GM23248 (cell line): ENCODE results near the gene RERE. TPM values are rescaled to one million over a fixed set of nuclear protein-coding genes. Genes with fewer than 3 reads are reported as not detected.

Experiments
- DNase-seq: peaks from one replicate; pipeline ENCODE4 v3.0.0-alpha.2; 2015
- H2AFZ ChIP-seq: fragments of 200-600 bp; sonication (generic); 2 replicates; pipeline ENCODE4 v1.6.1; 2016; ENCODE audit warnings: antibody characterized with exemption
- H3F3A ChIP-seq: fragments of 200-600 bp; sonication (generic); 2 replicates; pipeline ENCODE4 v1.6.1; 2016; ENCODE audit warnings: mild to moderate bottlenecking, antibody characterized with exemption, mixed run types; ENCODE audit not compliant: insufficient read depth
- H3K27ac ChIP-seq: fragments of 200-600 bp; sonication (generic); 2 replicates; pipeline ENCODE4 v1.5.1; 2016; ENCODE audit warnings: mild to moderate bottlenecking
- H3K27me3 ChIP-seq: fragments of 200-600 bp; sonication (generic); replicated peaks from 2 replicates; pipeline ENCODE4 v1.6.1; 2016; ENCODE audit warnings: mild to moderate bottlenecking; ENCODE audit not compliant: insufficient read depth
- H3K36me3 ChIP-seq: fragments of 200-600 bp; sonication (generic); 2 replicates; pipeline ENCODE4 v1.6.1; 2016; ENCODE audit warnings: low read depth, mild to moderate bottlenecking
- H3K4me1 ChIP-seq: fragments of 200-600 bp; sonication (generic); 2 replicates; pipeline ENCODE4 v1.6.1; 2016; ENCODE audit warnings: mild to moderate bottlenecking; ENCODE audit not compliant: insufficient read depth
- H3K4me2 ChIP-seq: fragments of 200-600 bp; sonication (generic); one replicate; pipeline ENCODE4 v1.6.1; 2016; ENCODE audit warnings: mild to moderate bottlenecking; ENCODE audit not compliant: unreplicated experiment
- H3K4me3 ChIP-seq: fragments of 200-600 bp; sonication (generic); 2 replicates; pipeline ENCODE4 v1.5.1; 2016; ENCODE audit warnings: mild to moderate bottlenecking
- H3K79me2 ChIP-seq: fragments of 200-600 bp; sonication (generic); 2 replicates; pipeline ENCODE4 v1.6.1; 2016; ENCODE audit warnings: mild to moderate bottlenecking; ENCODE audit not compliant: insufficient read depth
- H3K9ac ChIP-seq: fragments of 200-600 bp; sonication (generic); 2 replicates; pipeline ENCODE4 v1.6.1; 2016; ENCODE audit warnings: mild to moderate bottlenecking
- H3K9me2 ChIP-seq: fragments of 200-600 bp; sonication (generic); 2 replicates; pipeline ENCODE4 v1.6.1; 2016; ENCODE audit warnings: mixed run types, mild to moderate bottlenecking, moderate library complexity; ENCODE audit not compliant: insufficient read depth
- H3K9me3 ChIP-seq: fragments of 200-600 bp; sonication (generic); one replicate; pipeline ENCODE4 v1.6.1; 2017; ENCODE audit warnings: low read depth
- H4K20me1 ChIP-seq: fragments of 200-600 bp; sonication (generic); 2 replicates; pipeline ENCODE4 v1.6.0; 2016; ENCODE audit not compliant: insufficient read depth
- EZH2 ChIP-seq: fragments of 200-600 bp; sonication (generic); IDR thresholded peaks from 2 replicates; pipeline ENCODE4 v1.6.1; 2018; ENCODE audit warnings: antibody characterized with exemption, mild to moderate bottlenecking; ENCODE audit not compliant: insufficient read depth, poor library complexity, severe bottlenecking
- EZH2phosphoT487 ChIP-seq: fragments of 200-600 bp; sonication (generic); IDR thresholded peaks from 2 replicates; pipeline ENCODE4 v1.6.1; 2018; ENCODE audit warnings: antibody characterized with exemption, moderate library complexity, mild to moderate bottlenecking, low read depth; ENCODE audit not compliant: insufficient read depth
- WGBS, 2 experiments: methylation state at CpG; one replicate each; pipeline ENCODE4 v1.1.6; 2015 to 2017; ENCODE audit warnings: low lambda C conversion rate in 2 of 2, low coverage in 1 of 2; ENCODE audit errors: missing lambda C conversion rate in 2 of 2; 5-methylcytosine and 5-hydroxymethylcytosine counted together
- in situ Hi-C: fragments of 300-500 bp; cut with MboI; formaldehyde crosslinking; loops from 2 replicates; pipeline ENCODE4 v1.15.0; 2020
- polyA plus RNA-seq: library from polyadenylated mRNA; unstranded; fragments of >200 nt; fragmentation: Nextera tagmentation; extraction: Ambion mirVana; gene quantifications from 2 replicates; pipeline ENCODE4 v1.2.1, GENCODE V29; 2016
- total RNA-seq: library from RNA; depleted of rRNA; stranded (reverse); fragments of >200 nt; shearing (Covaris generic); gene quantifications from 2 replicates; pipeline ENCODE4 v1.2.3, GENCODE V29; 2014

The RERE gene
- total and polyA plus RNA-seq, 2 experiments from 2014 or later: 26.0 to 26.2 TPM

DNA sequence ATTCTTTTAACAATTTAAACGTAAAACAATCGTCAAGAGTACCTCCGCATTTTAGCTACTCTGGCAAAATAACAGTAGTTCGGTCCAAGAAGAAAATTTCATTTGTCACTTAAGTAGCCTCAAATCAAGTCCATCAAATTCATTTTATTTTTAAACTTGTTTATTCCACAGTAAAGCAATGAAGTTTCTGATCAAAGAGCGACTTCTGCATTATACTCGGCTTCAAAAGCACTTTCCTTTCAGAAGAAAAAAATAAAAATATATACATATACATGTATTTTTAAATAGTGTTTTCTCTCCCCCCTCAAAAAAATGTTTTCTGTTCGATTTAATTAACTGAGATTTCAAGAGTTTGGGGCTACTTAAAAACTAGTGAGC is 115.0 kb downstream of the RERE start:
- Histone ChIP-seq H3K79me2 (peaks cover 58% of the 10 kb centered on the region), H3K27me3 (no peaks in the 10 kb centered on the region), H4K20me1 (no peaks in the 10 kb centered on the region), H3K9me3 (no peaks in the 10 kb centered on the region), H3K4me1 (peaks cover 13% of the 10 kb centered on the region), H2AFZ (peak overlapping the region; percentile 52), H3K4me2 (peak overlapping the region; percentile 99), H3F3A (peaks cover 36% of the 10 kb centered on the region), H3K9ac (peak overlapping the region; percentile 80), H3K9me2 (no peaks in the 10 kb centered on the region), H3K4me3 (peak overlapping the region; percentile 80), H3K36me3 (no peaks in the 10 kb centered on the region), H3K27ac (peak overlapping the region; percentile 57)
- TF ChIP-seq EZH2phosphoT487 (no peak), EZH2 (no peak)
- 4 to 7% methylated on average over 7 of the region's 7 CpGs for WGBS, 2 experiments
- in situ Hi-C loops: no loop called here
- no peak for DNase-seq

DNA sequence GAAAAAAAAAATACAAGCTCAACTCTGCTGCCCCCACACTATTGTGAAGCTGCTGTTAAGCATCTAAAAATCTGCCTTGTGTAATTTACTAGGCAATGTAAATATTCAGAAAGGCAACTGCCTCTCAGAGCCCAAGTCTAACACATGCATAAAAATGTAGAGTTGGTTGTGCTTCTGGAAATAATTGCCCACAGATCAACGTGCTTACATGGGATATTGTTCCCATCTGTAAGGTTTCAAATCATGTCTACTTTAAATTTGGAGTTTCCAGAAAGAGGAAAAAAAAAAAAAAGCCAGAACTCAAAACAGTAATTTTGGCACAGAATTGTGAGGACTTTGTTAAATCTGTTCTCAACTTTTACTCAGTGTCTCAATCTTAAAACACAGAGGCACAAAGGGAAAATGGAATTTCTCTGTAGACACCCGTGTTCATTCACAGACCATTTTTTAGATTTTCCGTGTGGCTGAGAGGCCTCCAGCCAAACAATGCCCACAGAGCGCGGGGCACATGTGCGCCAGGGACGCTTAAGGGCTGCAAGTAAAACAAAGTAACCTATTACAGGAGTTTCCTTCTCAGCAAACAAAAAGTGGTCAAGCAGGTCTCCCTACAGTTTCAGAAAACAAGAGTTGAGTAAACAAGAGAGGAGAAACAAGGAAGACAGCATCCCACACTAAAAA is 115.5 kb downstream of the RERE start:
- H3K9me2 ChIP-seq: no peaks in the 10 kb centered on the region
- in situ Hi-C loops: no loop called here
- H2AFZ ChIP-seq: peak overlapping the region; percentile 52
- peak overlapping the region; percentile 99 for H3K4me2 ChIP-seq
- H3K9me3 ChIP-seq: no peaks in the 10 kb centered on the region
- H3K4me1 ChIP-seq: peaks cover 13% of the 10 kb centered on the region
- H3K9ac ChIP-seq: peak overlapping the region; percentile 80
- WGBS, 2 experiments: 4 to 8% methylated on average over 7 of the region's 7 CpGs
- peaks cover 36% of the 10 kb centered on the region for H3F3A ChIP-seq
- DNase-seq: peak; percentile 65
- H3K4me3 ChIP-seq: peak overlapping the region; percentile 80
- H4K20me1 ChIP-seq: no peaks in the 10 kb centered on the region
- H3K27ac ChIP-seq: peak overlapping the region; percentile 57
- TF ChIP-seq EZH2 (no peak), EZH2phosphoT487 (no peak)
- peaks cover 64% of the 10 kb centered on the region for H3K79me2 ChIP-seq
- no peaks in the 10 kb centered on the region for H3K27me3 ChIP-seq
- H3K36me3 ChIP-seq: no peaks in the 10 kb centered on the region

DNA sequence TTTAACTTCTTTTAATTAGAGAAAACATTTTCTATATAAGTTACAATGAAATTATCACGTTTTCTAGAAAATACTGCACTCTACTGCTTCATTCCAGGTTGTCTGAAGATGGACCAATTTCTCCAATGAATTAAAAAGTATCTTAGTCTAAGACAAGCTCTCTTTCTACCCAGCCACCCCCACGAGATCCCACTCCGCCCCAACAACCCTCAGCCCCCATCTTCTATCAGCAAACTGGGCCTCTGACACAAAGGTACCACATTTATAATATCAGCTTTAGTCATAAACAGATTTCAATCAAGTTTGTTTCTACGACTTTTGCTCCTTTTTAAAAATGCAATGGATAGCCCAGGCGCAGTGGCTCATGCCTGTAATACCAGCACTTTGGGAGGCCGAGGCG is 117.8 kb downstream of the RERE start:
- Histone ChIP-seq H3F3A (peaks cover 35% of the 10 kb centered on the region), H3K9me3 (no peaks in the 10 kb centered on the region), H4K20me1 (no peaks in the 10 kb centered on the region), H3K27me3 (no peaks in the 10 kb centered on the region), H3K9me2 (no peaks in the 10 kb centered on the region), H3K4me2 (no peak overlapping the region), H3K9ac (no peak overlapping the region), H3K27ac (no peak overlapping the region), H3K36me3 (no peaks in the 10 kb centered on the region), H2AFZ (no peak overlapping the region), H3K4me3 (no peak overlapping the region), H3K79me2 (peaks cover 77% of the 10 kb centered on the region), H3K4me1 (peaks cover 13% of the 10 kb centered on the region)
- no peak for TF ChIP-seq EZH2phosphoT487
- no peak for TF ChIP-seq EZH2
- no peak for DNase-seq
- WGBS, 2 experiments: 94 to 95% methylated on average over 7 of the region's 7 CpGs
- in situ Hi-C loops: no loop called here

DNA sequence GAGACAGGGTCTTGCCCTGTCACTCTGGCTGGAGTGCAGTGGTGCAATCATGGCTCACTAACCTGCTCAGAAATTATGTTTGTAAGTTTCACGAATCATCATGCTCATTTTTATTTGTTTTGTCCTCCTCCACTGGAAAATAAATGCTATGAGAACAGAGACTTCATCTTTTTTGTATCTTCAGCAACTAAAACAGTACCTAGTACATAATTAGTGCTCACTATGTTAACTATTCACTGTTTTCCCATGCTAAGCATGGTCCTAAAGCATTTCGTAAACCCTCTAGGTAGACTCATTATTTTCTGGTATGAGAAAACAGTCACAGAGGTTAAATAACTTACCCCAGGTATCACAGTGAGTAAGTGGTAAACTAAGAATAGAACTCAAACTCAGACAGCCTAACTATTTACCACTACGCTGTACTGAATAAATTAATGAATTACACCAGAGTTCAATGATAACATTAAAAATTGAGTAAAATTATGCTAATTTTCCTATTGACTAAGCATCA is 118.4 kb downstream of the RERE start:
- peaks cover 31% of the 10 kb centered on the region for H3F3A ChIP-seq
- H3K79me2 ChIP-seq: peaks cover 80% of the 10 kb centered on the region
- H3K27ac ChIP-seq: no peak overlapping the region
- WGBS, 2 experiments: 97% methylated on average over 3 of the region's 3 CpGs
- no peak overlapping the region for H3K4me3 ChIP-seq
- TF ChIP-seq EZH2phosphoT487 (no peak), EZH2 (no peak)
- DNase-seq: no peak
- no peak overlapping the region for H3K9ac ChIP-seq
- in situ Hi-C loops: no loop called here
- H3K9me3 ChIP-seq: no peaks in the 10 kb centered on the region
- no peaks in the 10 kb centered on the region for H3K9me2 ChIP-seq
- no peaks in the 10 kb centered on the region for H3K36me3 ChIP-seq
- H4K20me1 ChIP-seq: no peaks in the 10 kb centered on the region
- no peak overlapping the region for H3K4me2 ChIP-seq
- no peak overlapping the region for H2AFZ ChIP-seq
- H3K27me3 ChIP-seq: no peaks in the 10 kb centered on the region
- H3K4me1 ChIP-seq: peaks cover 13% of the 10 kb centered on the region
